Measurements from ENCODE around the gene DHX9.
"Not testable (repeated sequence)": the region's sequence is repeated elsewhere in the genome, so short reads cannot be mapped to it uniquely, and the experiment has no call there.

DHX9 gene

DNA sequence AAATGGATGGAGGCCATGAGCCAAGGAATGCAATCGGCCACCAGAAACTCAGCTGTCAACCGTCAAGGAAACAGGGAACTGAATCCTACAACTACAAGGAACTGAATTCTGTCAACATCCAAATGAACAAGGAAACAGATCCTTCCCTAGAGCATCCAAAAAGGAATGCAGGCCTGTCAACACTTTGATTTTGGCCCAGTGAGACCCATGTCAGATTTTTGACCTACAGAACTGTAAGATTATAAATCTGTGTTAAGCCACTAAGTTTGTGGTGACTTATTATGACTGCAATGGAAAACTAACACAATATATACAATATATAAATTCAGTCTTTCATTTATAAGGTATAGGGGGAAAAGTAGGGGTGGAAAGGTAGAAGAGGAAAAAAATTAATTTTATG lies 58.5 kb downstream of the DHX9 start:
- DNase-seq = no peak

DNA sequence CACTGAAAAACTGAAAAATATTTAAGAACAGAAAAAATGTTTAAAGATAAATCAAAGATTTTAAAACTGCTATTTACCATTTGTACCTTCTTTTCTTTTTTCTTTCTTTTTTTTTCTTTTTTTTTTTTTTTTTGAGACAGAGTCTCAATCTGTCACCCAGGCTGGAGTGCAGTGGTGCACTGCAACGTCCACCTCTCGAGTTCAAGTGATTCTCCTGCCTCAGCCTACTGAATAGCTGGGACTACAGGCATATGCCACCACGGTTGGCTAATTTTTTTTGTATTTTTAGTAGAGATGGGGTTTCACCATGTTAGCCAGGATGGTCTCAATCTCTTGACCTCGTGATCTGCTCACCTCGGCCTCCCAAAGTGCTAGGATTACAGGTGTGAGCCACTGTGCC lies 62.8 kb downstream of the DHX9 start:
- DNase-seq = not testable (repeated sequence)

DNA sequence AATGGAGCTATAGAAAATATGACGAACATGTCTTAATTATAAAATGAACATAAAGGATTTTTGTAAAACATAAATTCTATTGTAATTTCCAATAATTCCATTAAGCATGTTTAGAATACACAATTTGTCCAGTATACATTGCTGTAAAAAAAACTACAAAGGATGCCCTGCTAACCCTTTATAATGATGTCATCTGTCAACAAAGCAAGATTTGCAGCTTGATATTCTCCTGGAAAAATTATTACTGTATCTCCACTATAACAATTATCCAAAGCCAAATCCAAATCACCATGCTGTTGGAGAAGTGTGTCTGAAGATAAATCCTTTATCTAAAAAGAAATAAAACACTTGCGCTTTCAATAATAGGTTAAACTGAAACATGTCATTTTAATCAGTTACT lies 66.2 kb downstream of the DHX9 start:
- no peak for DNase-seq

DNA sequence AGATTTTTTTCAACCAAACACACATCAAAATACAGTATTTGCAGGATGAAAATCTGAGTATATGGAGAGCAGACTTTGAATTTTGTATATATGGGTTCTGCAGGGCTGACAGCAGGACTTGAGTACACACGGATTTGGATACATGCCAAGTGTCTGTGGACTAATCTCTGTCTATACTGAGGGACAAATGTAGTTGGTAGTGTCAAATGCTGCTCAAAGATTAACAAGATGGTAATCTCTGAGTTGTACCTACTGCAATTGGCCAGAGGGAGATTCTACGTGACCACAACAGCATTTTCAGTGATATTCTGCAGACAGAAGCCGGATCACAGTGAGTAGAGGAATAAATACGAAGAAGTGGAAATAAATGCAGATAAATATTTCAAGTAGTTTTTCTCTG lies 70.4 kb downstream of the DHX9 start:
- no peak for DNase-seq

DNA sequence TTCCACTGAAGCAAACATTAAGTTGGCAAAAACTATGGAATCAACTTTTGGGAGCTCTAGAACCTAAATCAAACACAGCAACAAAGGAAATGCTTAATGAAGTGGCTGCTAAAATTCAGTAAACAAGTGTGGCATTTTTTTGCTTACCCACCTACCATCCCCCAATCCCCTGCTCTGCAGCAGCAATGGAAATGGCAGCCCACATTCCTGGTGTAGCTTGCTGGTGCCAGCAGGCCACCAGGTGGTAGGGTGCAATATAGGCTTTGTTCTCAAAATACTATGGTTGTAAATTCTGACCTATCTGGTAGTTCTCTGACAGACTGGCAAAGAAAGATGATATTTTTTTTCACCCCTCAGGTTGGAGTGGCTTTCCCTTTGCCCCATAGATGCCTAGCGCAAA lies 71.0 kb downstream of the DHX9 start:
- DNase-seq = no peak

DNA sequence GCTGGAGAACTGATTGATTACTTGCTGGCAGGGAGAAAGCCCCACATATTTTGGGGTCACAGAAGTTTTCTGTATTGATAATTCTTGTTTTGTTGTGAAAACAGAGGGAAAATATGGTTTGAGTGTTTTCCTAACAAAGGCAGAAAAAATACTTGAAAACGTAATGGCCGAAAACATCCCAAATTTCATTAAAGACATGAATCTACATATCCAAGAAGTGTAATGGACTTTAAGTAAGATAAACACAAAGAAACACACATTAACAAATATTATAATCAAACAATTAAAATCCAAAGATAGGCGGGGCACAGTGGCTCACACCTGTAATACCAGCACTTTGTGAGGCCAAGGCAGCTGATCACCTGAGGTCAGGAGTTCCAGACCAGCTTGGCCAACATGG lies 74.3 kb downstream of the DHX9 start:
- DNase-seq = no peak

DNA sequence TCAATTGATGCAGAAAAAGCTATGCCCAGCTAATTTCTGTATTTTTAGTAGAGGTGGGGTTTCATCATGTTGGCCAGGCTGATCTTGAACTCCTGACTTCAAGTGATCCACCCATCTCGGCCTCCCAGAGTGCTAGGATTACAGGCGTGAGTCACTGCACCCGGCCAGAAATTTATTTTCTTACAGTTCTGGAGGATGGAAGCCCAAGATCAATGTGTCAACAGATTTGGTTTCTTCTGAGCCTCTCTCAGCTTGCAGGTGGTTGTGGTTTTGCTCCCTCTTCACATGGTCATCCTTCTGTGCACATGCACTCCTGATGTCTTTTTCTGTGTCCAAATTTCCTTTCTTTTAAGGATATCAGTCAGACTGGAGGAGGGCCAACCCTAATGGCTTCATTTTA lies 78.2 kb downstream of the DHX9 start:
- DNase-seq = no peak

DNA sequence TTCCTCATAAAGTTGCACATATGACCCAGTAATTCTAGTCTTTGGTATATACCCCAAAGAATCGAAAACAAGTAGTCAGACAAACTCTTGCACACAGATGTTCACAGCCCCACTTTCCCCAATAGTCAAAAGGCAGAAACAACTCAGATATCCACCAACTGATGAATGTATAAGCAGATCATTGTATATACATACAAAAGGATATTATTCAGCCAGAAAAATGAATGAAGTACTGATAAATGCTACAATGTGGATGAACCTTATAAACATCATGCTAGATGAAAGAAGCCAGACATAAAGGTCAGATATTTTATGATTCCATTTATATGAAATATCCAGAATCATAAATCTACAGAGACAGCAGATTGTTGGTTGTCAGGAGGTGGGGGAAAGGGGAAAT lies 86.5 kb downstream of the DHX9 start:
- no peak for DNase-seq

DNA sequence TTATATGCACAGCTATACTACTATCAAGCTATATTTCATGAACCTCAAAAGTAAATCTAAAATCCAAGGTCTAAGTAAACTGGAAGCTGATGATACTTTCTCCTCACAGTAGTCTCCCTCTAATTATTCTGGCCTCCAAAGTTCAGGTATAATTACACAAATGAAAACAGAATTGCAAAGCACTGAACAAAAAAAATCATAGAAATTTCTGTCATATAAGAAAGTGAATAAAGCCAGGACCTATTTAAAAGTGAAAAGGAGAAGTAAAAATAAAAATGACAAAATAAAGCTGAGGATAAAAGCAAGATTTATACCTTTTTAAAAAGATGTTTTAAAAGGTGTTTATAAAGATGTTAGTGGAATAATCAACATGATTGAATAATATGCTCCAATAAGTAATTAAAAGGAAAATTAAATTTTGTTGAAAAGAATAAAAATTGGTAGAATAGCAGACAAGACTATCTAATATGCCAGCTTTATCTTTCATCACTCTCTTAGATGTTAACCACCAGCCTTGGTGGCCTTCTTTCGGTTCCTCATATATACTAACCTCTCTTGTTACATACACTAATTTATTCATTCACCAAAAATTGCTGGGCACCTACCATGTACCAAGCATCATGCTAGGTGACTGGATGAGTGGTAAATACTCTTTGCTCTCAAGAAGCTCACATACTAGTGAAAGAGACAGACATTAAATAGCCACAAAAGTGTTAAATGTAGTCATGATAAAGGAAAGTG lies 88.7 kb downstream of the DHX9 start:
- DNase-seq = no peak

DNA sequence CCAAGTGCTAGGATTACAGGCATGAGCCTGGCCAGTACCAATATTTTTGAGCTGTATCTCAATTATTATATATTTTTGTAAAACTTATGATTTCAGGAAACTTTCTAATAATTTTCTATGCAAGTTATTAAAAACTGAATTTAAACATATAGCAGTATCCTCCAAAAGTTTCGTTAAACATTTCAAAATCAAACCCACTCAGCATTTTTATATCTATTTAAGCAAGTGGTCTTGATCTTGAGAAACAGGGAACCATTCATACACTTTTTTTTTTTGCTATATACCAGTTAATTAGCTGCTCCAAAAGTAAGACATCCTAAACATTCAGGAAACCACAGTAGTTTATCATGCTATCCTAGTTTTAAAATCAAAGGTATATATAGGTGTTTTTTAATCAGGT lies 91.8 kb downstream of the DHX9 start:
- DNase-seq = no peak

DNA sequence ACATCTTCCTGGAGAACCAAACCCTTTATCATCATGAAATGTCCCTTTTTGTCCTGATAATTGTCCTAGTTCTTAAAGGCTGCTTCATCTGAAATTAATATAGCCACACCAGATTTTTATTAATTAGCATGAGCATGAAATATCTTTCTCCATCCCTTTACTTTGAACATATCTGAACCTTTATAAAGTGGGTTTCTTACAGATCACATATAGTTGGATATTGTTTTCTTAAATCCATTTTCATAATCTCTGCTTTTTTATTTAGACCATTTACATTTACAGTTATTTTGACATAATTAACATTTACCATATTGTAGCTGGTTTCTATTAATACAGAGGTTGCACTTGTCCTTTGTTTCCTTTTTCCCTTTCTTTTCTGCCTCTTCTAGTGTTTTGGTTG lies 96.6 kb downstream of the DHX9 start:
- DNase-seq = no peak

Data from activated CD4-positive, alpha-beta T cell treated with anti-CD3 and anti-CD28 coated beads, Interleukin-10, Interleukin-2, amounts not matched to agents 100 ng/mL and 50 ng/mL, durations not matched to agents 16 hours and 8 hours (primary cell).